HCT116 (cell line): ENCODE measurements around the gene KRT7.
"Not testable (repeated sequence)": the region's sequence is repeated elsewhere in the genome, so short reads cannot be mapped to it uniquely, and the experiment has no call there.

Experiments
- CEBPB ChIP-seq: IDR thresholded peaks from 2 replicates; pipeline ENCODE4 v1.6.1; 2012; ENCODE audit warnings: low read depth
- CTCF ChIP-seq, 3 experiments: fragments of 200-600 bp in 1 of 3; sonication (generic) in 1 of 3; IDR thresholded peaks in 2 of 3; conservative IDR thresholded peaks in 1 of 3; 2 replicates each; pipeline ENCODE4 v1.5.1; 2012 to 2017; ENCODE audit warnings: low read depth in 2 of 3, low read length in 2 of 3, antibody characterized with exemption in 1 of 3, borderline replicate concordance in 1 of 3, control low read depth in 1 of 3, mild to moderate bottlenecking in 1 of 3, mixed read lengths in 1 of 3, mixed run types in 1 of 3, moderate library complexity in 1 of 3; ENCODE audit not compliant: insufficient read depth in 1 of 3
- ELF1 ChIP-seq: IDR thresholded peaks from 2 replicates; pipeline ENCODE4 v1.6.1; 2012; ENCODE audit warnings: low read depth, borderline replicate concordance
- EZH2 ChIP-seq: fragments of 200-600 bp; sonication (generic); IDR thresholded peaks from 2 replicates; pipeline ENCODE4 v1.6.1; 2017; ENCODE audit warnings: antibody characterized with exemption, mixed run types
- POLR2A ChIP-seq: IDR thresholded peaks from 2 replicates; pipeline ENCODE4 v1.7.0; 2011; ENCODE audit warnings: borderline replicate concordance; ENCODE audit not compliant: insufficient read depth, insufficient read length; ENCODE audit errors: extremely low read depth
- POLR2AphosphoS5 ChIP-seq: IDR thresholded peaks from 2 replicates; pipeline ENCODE4 v1.6.1; 2011; ENCODE audit warnings: mild to moderate bottlenecking, low read depth, low read length, moderate library complexity
- RAD21 ChIP-seq: IDR thresholded peaks from 2 replicates; pipeline ENCODE4 v1.6.1; 2012; ENCODE audit warnings: low read depth, mild to moderate bottlenecking
- SIN3A ChIP-seq: IDR thresholded peaks from 2 replicates; pipeline ENCODE4 v1.6.1; 2012; ENCODE audit warnings: low read depth
- SP1 ChIP-seq: IDR thresholded peaks from 2 replicates; pipeline ENCODE4 v1.6.1; 2012; ENCODE audit warnings: low read depth
- SRF ChIP-seq: IDR thresholded peaks from 2 replicates; pipeline ENCODE4 v1.6.1; 2012; ENCODE audit warnings: low read depth
- TCF7L2 ChIP-seq: IDR thresholded peaks from 2 replicates; pipeline ENCODE4 v1.7.0; 2011; ENCODE audit warnings: borderline replicate concordance, inconsistent platforms; ENCODE audit not compliant: insufficient read depth, insufficient read length; ENCODE audit errors: extremely low read depth
- YY1 ChIP-seq: IDR thresholded peaks from 2 replicates; pipeline ENCODE4 v1.6.1; 2011; ENCODE audit warnings: low read length, low read depth, moderate library complexity, mild to moderate bottlenecking; ENCODE audit not compliant: insufficient replicate concordance; ENCODE audit errors: extremely low read depth

- not testable (repeated sequence) for TF ChIP-seq SIN3A, ELF1, POLR2AphosphoS5, RAD21, EZH2, TCF7L2, SRF, POLR2A, CEBPB, SP1, YY1
- TF ChIP-seq CTCF (IDR thresholded peaks at IDR 0.05 in 2 of 3, conservative IDR thresholded peaks at IDR 0.05 in 1 of 3; ENCODE audit: borderline replicate concordance in 1 of 3, insufficient read depth in 1 of 3, low read depth in 2 of 3, low read length in 2 of 3): peak in 2 of 3 experiments; percentile 50 to 58; a peak in 4 of 6 replicates
Measured at GRCh38 chr12:52252175-52252615, 19.2 kb downstream of the KRT7 start.
